SJCRH30 (cell line): Measurements from ENCODE around the gene PDPR. TPM values are rescaled to one million over a fixed set of nuclear protein-coding genes. Genes with fewer than 3 reads are reported as not detected.
"Not testable (repeated sequence)": the region's sequence is repeated elsewhere in the genome, so short reads cannot be mapped to it uniquely, and the experiment has no call there.

Experiments used
- DNase-seq, 2 experiments: peaks; one replicate each; pipeline ENCODE4 v3.0.0-alpha.2; 2015 to 2020
- H3K27ac ChIP-seq: fragments of 250-450 bp; sonication (Bioruptor Pico); 2 replicates; pipeline ENCODE4 v1.5.1; 2020; ENCODE audit warnings: mild to moderate bottlenecking, moderate library complexity
- H3K27me3 ChIP-seq: fragments of 250-450 bp; sonication (Bioruptor Pico); 2 replicates; pipeline ENCODE4 v1.5.1; 2020; ENCODE audit warnings: mild to moderate bottlenecking, moderate library complexity
- H3K36me3 ChIP-seq: fragments of 250-450 bp; sonication (Bioruptor Pico); 2 replicates; pipeline ENCODE4 v1.5.1; 2020; ENCODE audit warnings: mild to moderate bottlenecking, moderate library complexity
- H3K4me1 ChIP-seq: fragments of 250-450 bp; sonication (Bioruptor Pico); 2 replicates; pipeline ENCODE4 v1.5.1; 2020; ENCODE audit warnings: mild to moderate bottlenecking, moderate library complexity
- H3K4me3 ChIP-seq: fragments of 250-450 bp; sonication (Bioruptor Pico); 2 replicates; pipeline ENCODE4 v1.5.1; 2020; ENCODE audit warnings: mild to moderate bottlenecking, moderate library complexity
- H3K9me3 ChIP-seq: fragments of 250-450 bp; sonication (Bioruptor Pico); replicated peaks from 2 replicates; pipeline ENCODE4 v1.5.1; 2020; ENCODE audit warnings: mild to moderate bottlenecking, moderate library complexity
- total RNA-seq: library from RNA; depleted of rRNA; stranded (reverse); fragments of >200 nt; shearing (Covaris generic); gene quantifications from 2 replicates; pipeline ENCODE4 v1.2.3, GENCODE V29; 2014

The PDPR gene
- total RNA-seq, 1 experiment from 2014 or later = 21.8 TPM

DNA sequence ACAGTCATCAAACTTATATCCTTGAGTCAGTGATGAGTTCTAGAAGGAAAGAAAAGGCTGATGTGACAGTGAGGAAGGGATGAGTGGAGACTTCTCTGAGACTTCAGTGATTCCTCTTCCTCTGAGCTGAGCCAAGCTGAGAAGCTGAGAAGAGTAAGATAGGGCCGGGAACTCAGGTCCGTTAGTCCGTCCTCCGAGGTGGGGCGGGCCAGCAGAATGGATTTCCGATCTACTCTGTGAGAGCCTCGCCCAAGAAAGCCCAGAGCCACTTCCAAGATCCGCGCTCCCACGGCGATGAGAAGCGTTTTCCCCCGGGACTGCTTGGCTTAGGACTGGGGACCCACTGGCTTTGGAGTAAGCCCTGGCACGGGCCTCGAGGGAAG, 542 bp upstream of the PDPR start:
- peak overlapping the region; percentile 93 for H3K4me3 ChIP-seq
- H3K9me3 ChIP-seq, DNase-seq, H3K27ac ChIP-seq, H3K27me3 ChIP-seq, H3K4me1 ChIP-seq, H3K36me3 ChIP-seq: not testable (repeated sequence)

DNA sequence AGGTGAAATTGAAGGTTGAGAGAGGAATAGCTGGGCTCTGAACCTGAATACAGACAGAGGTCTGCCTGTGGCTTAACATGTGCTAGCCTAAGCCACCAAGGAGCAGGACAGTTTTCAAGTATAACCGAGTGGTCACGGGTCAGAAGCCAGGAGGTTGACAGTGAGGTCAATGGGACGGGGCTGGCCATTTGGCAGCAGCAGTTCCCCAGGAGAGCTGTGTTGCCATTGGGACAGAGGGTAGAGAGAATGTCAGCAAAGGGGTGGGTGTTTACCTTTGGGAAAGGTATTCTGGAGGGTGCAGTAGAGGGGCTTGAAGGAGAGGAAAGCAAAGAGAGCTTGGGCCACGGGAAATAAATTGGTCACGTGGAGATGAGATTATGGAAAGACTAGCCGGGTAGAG, 4.2 kb downstream of the PDPR start:
- DNase-seq, H3K27me3 ChIP-seq: not testable (repeated sequence)

GRCh38 chr16:70118776-70119175, 4.6 kb downstream of the PDPR start:
- not testable (repeated sequence) for H3K9me3 ChIP-seq, H3K27me3 ChIP-seq, H3K4me1 ChIP-seq, H3K27ac ChIP-seq, H3K4me3 ChIP-seq, DNase-seq
- peaks cover 12% of the 10 kb centered on the region for H3K36me3 ChIP-seq

More for the DNA sequence above, 4.2 kb downstream of the PDPR start:
- not testable (repeated sequence) for H3K4me3 ChIP-seq, H3K27ac ChIP-seq, H3K9me3 ChIP-seq, H3K36me3 ChIP-seq, H3K4me1 ChIP-seq

GRCh38 chr16:70120398-70120797, 6.3 kb downstream of the PDPR start:
- H3K27me3 ChIP-seq, H3K4me1 ChIP-seq, H3K27ac ChIP-seq, DNase-seq, H3K4me3 ChIP-seq, H3K9me3 ChIP-seq: not testable (repeated sequence)
- peaks cover 16% of the 10 kb centered on the region for H3K36me3 ChIP-seq

GRCh38 chr16:70123822-70124221, 9.7 kb downstream of the PDPR start:
- H3K9me3 ChIP-seq, H3K27ac ChIP-seq, H3K27me3 ChIP-seq, DNase-seq, H3K4me3 ChIP-seq, H3K4me1 ChIP-seq: not testable (repeated sequence)
- peaks cover 29% of the 10 kb centered on the region for H3K36me3 ChIP-seq

DNA sequence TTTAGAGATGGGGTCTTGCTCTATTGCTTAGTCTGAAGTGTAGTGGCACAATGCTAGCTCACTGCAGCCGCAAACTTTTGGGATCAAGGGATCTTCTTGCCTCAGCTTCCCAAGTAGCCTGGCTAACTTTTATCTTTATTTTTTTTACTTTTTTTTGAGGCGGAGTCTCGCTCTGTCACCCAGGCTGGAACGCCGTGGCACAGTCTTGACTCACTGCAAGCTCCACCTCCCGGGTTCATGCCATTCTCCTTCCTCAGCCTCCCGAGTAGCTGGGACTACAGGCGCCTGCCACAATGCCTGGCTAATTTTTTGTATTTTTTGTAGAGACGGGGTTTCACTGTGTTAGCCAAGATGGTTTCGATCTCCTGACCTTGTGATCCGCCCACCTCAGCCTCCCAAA, 12.1 kb downstream of the PDPR start:
- not testable (repeated sequence) for H3K4me3 ChIP-seq, H3K27ac ChIP-seq, H3K4me1 ChIP-seq, H3K9me3 ChIP-seq, DNase-seq, H3K27me3 ChIP-seq
- peaks cover 37% of the 10 kb centered on the region for H3K36me3 ChIP-seq

DNA sequence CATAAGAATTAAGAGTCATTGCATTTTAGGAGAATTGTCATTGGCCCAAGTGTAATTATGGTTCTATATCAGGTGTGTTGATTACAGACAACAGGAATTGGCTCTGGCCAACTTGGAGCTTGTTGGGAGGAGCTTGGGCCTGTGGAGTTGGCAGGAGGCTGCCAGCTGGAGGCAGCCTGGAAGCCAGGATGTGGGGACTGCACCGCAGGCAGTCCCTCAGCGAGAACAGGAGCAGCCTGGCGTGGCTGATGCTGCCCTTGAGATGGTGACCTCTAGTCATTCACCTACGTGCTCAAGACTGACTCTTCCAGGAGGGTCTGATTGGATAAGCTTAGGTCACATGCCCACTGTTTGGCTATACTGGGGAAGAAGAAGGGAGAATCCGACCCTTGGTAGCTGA, 13.6 kb downstream of the PDPR start:
- H3K9me3 ChIP-seq, DNase-seq, H3K4me3 ChIP-seq, H3K27ac ChIP-seq, H3K27me3 ChIP-seq, H3K4me1 ChIP-seq: not testable (repeated sequence)
- peaks cover 30% of the 10 kb centered on the region for H3K36me3 ChIP-seq

DNA sequence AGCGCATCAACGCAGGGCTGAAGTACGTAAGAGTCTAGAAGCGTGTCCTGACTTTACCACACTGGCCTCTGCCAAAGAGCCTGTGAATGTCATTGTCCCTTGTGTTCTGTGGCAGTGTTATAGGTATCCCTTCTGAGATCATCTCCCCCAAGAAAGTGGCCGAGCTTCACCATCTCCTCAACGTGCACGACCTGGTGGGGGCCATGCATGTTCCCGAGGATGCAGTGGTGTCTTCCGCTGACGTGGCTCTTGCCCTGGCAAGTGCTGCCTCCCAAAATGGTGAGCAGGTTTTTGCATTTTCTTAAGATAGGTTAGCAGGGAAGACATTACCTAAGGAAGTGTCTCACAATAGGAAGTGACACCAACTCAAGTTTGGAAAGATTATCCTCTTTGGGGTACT, 14.7 kb downstream of the PDPR start:
- not testable (repeated sequence) for H3K9me3 ChIP-seq, H3K27ac ChIP-seq, H3K27me3 ChIP-seq, DNase-seq, H3K4me1 ChIP-seq, H3K4me3 ChIP-seq
- H3K36me3 ChIP-seq = peaks cover 34% of the 10 kb centered on the region

GRCh38 chr16:70135796-70136195, 21.7 kb downstream of the PDPR start:
- H3K4me3 ChIP-seq = not testable (repeated sequence)
- H3K36me3 ChIP-seq = peaks cover 37% of the 10 kb centered on the region

DNA sequence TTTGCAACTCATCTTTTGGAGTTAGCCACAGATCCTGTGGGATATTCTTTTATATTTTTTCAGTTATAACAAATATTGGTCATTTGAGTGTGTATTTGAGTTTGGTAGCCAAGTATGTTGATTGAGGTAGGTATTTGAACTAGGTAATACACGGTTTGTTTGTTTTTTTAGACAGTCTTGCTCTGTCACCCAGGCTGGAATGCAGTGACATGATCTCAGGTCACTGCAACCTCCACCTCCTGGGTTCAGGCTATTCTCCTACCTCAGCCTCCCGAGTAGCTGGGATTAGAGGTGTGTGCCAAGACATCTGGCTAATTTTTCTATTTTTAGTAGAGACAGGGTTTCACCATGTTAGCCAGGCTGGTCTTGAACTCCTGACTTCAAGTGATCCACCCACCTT, 22.5 kb downstream of the PDPR start:
- not testable (repeated sequence) for H3K4me3 ChIP-seq, H3K27ac ChIP-seq, DNase-seq, H3K9me3 ChIP-seq, H3K27me3 ChIP-seq, H3K4me1 ChIP-seq
- H3K36me3 ChIP-seq = peaks cover 38% of the 10 kb centered on the region

More at GRCh38 chr16:70135796-70136195, 21.7 kb downstream of the PDPR start:
- not testable (repeated sequence) for H3K4me1 ChIP-seq, H3K27me3 ChIP-seq, H3K27ac ChIP-seq, DNase-seq, H3K9me3 ChIP-seq

DNA sequence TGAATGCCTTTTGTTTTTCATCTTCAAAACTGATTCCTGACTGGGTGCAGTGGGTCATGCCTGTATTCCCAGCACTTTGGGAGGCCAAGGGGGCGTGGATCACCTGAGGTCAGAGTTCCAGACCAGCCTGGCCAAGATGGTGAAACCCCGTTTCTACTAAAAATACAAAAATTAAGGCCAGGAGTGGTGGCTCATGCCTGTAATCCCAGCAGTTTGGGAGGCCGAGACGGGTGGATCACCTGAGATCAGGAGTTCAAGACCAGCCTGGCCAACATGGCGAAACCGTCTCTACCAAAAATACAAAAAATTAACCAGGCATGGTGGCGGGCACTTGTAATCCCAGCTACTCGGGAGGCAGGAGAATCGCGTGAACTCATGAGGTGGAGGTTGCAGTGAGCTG, 28.6 kb downstream of the PDPR start:
- H3K9me3 ChIP-seq, H3K4me3 ChIP-seq, H3K27me3 ChIP-seq, H3K4me1 ChIP-seq, H3K27ac ChIP-seq, DNase-seq: not testable (repeated sequence)
- peaks cover 13% of the 10 kb centered on the region for H3K36me3 ChIP-seq

DNA sequence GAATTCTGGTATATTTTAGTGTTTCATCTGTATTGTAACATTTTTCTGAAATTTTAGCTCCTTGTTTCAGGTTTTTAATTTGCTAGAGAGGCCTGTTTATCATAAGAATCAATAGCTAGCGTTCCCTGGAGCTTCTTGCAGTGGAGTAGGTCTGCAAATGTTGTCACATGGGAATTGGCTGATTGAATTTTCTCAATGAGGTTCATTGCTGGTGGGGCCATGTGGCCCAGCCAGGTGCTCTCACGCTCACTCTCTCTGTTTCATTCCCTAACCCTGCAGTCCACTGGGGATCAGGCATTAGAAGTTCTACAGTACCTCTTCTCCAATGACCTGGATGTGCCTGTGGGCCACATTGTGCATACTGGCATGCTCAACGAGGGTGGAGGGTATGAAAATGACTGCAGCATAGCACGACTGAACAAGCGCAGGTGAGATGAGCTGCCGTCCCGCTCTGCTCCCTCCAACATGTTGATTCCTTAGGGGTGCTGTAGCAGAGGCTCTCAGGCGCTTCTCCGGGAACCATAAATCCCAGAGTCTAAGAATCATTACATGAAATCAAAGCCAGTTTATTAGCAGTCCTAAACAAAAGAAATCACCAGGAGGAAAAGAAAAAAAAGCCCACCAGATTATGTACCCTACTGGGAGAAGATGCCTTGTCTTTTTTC, 29.2 kb downstream of the PDPR start:
- H3K9me3 ChIP-seq, H3K27ac ChIP-seq, H3K4me3 ChIP-seq, H3K27me3 ChIP-seq, H3K4me1 ChIP-seq, DNase-seq: not testable (repeated sequence)
- H3K36me3 ChIP-seq = peaks cover 13% of the 10 kb centered on the region

DNA sequence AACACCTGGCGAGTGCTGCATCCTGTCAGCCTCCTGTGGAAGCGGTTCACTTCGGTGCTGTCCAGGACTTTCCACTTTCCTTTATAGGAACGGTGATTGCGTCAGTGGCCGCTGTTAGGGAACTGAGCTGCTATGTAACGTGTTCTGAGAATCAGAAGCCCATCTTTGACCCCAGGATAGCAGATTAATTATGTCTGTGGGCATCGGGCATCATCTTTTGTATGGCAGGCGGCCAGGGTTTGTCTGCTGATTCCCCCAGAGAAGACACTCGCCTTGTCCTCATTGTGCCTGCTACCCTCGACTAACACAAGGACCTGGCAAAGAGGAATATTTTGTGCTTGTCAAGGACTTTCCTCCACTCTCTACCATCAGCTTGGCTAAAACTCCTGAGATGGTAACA, 33.7 kb downstream of the PDPR start:
- H3K9me3 ChIP-seq, H3K27ac ChIP-seq, H3K4me1 ChIP-seq, H3K27me3 ChIP-seq, DNase-seq, H3K4me3 ChIP-seq: not testable (repeated sequence)
- H3K36me3 ChIP-seq = peaks cover 42% of the 10 kb centered on the region

- peaks cover 46% of the 10 kb centered on the region for H3K36me3 ChIP-seq
- not testable (repeated sequence) for H3K27ac ChIP-seq, H3K27me3 ChIP-seq, H3K4me3 ChIP-seq, H3K9me3 ChIP-seq, H3K4me1 ChIP-seq, DNase-seq
These were observed 34.3 kb downstream of the PDPR start for GRCh38 chr16:70148453-70148852.

- not testable (repeated sequence) for H3K9me3 ChIP-seq, H3K4me3 ChIP-seq, DNase-seq, H3K4me1 ChIP-seq, H3K27ac ChIP-seq, H3K27me3 ChIP-seq
- H3K36me3 ChIP-seq = peaks cover 55% of the 10 kb centered on the region
These were observed 35.2 kb downstream of the PDPR start for GRCh38 chr16:70149296-70149695.

DNA sequence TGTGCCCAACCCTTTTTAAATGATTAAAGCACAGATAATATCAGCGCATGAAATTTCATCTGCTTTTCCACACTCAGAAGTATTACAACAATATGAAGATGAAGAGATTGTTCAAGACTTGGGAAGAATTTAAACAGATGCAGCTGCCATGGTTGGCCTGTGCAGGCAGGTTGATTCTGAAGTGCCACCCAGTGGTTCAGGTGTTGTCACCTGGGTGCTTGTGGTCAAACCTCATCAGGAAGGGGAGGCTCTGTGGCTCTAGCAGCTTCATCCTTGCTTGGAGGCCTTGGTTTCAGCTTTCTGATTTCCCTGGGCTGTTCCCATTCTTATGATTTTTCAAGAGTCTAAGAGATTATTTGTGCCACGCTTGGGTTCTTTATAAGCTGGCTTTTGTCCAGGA, 37.3 kb downstream of the PDPR start:
- Histone ChIP-seq H3K36me3 (peaks cover 67% of the 10 kb centered on the region), H3K27me3 (no peaks in the 10 kb centered on the region), H3K27ac (no peak overlapping the region), H3K4me3 (no peak overlapping the region), H3K9me3 (no peaks in the 10 kb centered on the region), H3K4me1 (peaks cover 2% of the 10 kb centered on the region; the same call in 1 of the 2 replicates)
- no peak for DNase-seq
